Activated naive CD8-positive, alpha-beta T cell treated with anti-CD3 and anti-CD28 coated beads, Interleukin-2, amount 50 U/mL, for 16 hours (primary cell): Measurements from ENCODE around the gene COL4A1.

ENCODE experiments used
- DNase-seq: peaks from one replicate; pipeline ENCODE4 v3.0.0-alpha.2; 2020; ENCODE audit warnings: low read depth, low spot score

The COL4A1 gene

DNA sequence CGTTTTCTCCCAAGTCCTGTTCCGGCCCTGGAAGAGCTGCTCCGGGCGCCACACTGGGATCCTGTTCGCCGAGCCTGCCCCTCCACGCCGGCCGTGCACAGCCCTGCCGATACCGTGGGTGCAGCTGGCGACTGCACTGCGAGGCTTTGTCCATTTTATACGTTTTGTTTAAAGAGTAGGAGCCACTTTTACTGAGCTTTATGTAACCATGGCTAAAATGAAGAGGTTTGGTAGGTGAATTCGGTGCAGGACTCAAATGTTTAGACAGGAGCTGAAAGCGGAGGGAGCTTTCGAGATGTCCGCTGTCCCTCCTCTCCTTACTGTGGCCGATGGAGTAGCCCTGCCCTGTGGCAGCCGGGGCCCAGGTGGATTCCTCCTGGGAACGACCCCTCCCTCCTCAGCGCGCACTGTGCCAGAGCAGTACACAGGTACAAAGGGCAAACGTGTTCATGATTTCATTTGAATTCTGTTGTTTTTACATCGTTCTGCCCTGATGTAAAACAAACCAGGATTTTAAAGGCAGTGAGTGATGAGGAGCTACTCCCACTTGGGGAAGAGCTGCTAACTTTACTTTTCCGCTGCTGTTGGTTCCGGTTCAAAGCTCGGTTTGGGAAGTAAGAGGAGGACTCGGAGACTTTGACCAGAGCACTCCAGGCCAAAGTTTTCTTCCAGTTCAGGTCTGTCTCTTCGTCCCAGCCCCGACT, 1.9 kb upstream of the COL4A1 start:
- no peak for DNase-seq

DNA sequence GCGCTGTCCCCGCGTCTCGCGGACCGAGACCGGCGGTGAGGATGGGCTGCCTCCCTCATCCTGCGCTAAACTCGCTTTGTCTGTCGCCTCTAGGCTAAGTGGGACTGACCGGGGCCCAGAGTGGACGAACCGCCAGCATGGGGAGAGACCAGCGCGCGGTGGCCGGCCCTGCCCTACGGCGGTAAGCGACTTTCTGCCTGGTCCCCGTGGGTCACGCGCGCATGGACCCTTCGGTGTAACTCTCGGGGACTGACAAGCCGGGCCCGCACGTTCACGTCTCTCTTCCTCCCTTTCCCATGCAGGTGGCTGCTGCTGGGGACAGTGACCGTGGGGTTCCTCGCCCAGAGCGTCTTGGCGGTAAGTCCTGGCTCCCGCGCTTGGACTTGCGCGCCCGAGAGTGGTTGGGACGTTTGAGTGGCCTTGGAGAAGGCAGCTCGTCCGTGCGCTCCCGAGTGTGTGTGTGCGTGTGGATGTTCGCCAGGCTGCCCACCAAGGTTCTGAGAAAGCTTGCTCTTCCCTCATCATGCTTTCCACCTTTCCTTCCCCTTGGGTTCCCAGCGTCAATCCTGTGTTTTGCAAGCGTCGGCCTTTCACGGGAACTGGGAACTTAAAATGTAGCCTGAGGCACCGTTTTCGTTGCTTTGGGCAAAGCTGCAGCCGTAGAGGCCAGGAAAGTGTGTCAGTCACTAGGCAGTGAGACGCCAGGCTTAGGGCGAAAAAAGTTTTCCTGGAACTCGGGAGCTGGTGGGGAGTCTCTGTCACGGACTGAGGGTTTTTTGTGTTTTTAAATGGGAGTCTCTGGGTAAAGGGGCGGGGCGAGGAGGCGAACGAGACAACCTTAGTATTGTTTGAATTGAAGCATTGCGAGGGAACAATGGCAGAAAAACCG, 1.1 kb upstream of the COL4A1 start:
- no peak for DNase-seq

DNA sequence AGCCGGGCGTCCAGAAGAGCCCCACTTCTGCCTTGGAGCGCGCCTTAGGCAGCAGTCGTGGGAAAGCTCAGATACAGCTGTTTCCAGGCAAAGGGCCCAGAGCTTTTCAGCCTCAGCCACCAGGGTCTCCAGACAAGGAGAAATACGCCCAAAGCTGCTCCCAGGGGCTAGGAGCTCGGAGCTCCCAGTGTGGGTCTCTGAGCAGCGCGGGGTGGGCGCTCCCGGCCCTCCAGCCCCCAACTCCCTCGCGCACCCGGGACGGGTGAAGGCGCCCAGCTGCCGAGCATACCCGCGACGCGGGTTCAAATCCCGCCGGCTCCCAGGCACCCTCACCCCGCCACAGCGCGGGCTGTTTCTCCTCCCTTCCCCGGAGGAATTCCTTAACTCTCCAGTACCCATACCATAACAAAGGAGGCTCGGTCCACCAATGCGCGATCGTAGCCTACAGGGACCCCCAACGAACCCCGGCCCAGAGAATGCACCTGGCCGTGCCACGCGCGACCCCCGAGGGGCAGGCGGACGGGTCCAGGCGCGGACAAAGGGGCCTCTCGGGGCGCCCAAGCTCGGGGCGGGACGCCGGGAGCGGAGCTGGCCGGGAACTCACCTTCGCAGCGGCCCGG, 507 bp downstream of the COL4A1 start:
- DNase-seq, result no peak

DNA sequence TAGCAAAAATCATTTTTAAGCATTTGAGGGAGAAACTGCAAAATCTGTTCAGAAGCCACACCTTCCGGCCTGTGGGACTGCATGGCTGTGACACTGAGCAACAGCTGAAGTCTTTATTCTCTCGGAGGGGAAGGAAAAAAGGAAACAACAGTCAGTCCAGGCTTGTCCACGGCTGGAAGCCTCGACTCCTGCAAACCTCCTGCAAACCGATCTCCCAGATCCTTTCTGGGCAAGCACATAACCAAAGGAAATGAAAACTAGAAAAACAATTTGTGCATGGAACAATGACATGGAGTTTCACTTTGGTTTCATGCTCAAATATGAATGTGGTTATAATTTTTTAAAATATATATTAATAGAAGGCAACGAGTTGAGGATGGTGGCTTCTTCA, 1.0 kb downstream of the COL4A1 start:
- DNase-seq, result no peak

DNA sequence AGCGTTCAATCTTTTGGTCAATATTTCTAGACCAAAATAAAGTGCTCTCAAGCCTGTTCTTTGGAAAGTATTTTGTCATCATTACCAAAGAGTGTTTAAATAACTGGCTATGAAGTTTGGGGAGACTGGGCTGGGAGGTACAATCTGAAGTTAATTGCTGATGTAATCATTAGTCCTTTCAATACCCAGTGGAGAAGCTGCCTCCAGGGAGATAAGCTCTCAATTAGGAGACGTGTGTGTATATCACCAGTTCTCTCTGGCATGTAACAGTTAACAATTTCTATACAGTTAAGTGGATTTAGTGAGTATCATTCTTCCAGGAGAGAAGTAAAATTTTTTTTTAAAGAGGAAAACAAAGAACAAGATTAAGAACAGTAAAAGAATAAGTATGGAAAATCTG, 1.4 kb downstream of the COL4A1 start:
- DNase-seq, result no peak

DNA sequence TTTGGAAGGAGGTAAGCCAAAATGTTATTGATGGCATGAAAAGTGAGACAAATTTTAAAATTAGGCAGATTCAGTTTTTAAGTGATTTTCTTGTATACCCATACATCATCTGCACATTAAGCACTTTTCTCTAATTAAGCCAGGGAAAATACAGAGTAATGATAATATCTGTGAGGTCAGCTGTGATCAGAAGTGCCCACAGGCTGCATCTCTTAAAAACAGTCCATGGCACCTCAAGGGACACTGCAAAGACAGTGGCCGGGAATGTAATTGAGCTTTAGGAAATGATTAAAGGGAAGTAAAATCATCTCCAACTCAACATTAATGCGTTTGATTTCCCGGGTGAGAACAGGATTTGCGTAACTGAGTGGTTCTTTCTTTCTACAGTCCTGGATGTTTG, 2.0 kb downstream of the COL4A1 start:
- no peak for DNase-seq

DNA sequence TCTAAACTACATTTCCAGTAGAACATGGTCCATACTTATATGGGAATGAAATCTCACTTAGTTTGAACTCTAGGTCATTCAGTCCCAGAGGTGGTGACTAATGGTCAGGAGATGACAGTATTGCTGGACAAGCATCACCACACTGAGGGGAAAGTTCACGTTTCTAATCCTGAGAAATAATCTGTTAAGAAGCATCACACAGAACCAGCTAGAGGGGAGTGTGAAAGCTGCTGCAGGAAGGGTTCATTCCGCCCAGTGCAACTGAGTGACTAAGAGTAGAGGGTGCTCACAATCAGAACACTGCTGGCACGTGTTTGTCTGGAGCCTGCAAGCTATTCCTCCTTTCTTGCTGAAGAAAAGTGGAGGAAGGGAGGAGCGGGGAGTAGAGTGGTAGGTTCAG, 2.7 kb downstream of the COL4A1 start:
- no peak for DNase-seq

DNA sequence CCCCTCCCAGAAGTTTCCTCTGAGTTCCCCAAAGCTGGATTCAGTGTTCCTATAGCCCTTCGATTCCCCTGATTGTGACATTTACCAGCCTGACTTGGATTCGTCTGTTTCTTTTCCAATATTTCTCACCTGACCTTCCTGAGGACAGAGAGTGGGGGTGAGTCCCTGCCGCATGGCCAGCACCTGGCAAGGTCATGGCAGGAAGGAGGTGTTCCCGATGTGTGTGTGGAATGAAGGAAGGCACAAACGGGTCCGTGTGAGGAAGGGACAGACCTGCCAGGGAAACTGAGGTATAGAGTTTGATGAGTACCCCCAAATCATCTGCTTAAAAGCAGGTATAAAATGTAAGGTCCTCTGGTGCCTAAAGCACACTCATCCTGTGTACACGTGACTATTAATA, 3.3 kb downstream of the COL4A1 start:
- DNase-seq, result no peak

DNA sequence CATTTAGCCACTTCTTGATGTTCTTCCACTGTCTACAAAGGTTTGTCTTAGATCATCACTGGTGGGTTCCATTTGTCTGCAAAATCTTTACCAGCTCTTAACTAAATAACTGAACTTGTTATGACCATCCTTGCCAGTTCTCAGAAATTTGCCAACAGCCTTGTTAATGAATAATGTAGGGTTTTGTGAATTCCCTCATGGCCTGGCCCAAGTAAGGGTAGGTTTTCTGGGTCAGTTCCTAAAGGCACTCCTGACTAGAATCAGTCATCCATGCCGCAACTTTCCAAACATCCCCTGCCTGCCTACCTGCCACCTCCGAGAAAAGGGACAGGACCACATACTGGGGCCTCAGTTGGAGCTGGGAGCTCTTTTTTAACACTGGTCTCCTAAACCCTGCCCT, 4.0 kb downstream of the COL4A1 start:
- DNase-seq, result no peak

DNA sequence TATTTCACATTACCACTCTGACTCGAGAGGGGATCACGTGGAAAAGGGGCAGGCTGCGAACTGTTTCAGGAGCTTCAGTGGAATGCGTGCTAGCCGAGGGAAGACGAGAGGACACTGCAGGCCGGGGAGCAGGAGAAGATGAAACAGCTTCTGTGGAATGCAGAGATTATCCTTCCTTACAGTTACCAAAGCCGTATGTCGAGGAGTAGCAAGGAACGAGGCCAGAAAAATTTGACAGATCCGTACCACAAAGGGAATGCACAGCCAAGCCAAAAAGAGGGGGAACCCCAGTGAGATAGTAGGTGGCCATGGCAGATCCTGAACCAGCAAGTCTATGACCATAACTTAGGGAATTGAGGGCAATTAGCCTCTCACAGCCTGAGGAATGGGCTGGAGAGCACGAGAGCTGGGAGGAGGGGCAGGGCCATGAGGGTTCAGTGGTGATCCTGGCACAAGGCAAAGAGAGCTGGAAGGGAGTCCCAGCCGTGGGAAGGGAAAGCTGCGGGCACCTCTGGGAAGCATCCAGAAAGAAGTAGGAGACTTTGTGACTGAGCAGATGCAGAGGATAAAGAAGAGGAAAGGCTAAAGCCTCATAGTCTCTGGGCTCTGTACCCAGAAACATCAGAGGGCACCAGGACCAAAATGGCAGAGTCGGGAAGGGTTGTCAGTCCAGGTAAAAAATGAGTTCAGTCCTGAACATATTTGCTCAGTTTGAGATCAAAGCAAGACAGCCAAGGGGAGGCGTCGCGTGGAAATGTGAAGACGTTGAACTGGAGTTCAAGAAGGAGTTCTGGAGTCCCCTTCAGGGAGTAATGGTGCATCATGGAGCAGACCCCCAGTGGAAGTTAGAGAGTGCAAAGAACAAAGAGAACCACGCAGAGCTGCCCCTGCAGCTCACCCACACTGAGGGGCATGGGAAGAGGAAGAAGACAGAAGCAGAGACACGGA, 5.1 kb downstream of the COL4A1 start:
- DNase-seq, result no peak

DNA sequence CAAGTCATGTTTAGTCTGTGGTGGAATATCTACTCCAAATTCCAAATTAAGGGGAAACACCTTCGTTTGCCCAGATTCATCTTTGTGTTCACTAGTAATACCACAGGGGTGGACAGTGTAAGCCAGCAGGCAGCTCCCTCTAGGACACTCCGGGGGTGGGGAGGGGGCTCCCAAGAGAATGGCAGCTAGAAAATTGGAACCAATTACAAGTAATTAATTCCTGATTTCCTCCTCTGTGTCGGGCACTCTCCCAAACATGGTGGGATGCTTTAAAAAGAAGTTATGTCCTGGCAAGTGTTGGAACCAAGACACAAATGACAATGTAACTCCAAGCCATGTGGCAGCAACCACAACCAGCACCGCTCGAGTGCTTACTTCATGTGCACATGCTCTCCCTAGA, 5.9 kb downstream of the COL4A1 start:
- no peak for DNase-seq

DNA sequence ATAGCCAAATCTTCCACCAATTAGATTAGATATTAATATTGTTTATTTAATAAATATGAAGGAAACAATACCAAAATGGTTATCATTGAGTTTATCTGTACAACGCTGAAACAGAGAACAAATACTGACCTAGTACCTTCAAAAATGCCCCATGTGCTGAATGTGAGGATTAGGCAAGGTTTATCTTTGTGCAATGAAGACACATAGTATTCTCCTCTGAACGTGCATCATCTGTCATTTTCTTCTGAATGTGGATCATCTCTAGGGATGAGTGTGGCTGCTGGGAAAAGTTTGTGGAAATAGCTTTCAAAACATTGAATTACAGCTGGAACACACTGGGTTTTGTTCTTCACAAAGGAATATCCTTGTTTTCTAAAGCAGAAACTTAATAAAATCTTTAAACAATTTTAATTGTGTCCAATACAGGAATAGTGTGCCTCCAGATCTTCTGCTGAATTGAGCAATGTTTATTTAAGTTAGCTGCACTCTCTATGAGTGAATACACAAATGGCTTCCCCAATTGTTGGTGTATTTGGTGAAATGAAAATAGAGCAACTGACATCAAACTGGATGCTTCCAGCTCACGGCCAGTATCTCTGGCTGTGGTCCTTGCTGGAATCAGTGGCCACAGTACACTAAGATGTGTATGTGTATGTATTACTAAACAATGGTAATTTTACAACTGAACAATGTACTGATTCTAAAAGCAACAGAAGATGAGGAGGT, 6.7 kb downstream of the COL4A1 start:
- DNase-seq, result no peak

DNA sequence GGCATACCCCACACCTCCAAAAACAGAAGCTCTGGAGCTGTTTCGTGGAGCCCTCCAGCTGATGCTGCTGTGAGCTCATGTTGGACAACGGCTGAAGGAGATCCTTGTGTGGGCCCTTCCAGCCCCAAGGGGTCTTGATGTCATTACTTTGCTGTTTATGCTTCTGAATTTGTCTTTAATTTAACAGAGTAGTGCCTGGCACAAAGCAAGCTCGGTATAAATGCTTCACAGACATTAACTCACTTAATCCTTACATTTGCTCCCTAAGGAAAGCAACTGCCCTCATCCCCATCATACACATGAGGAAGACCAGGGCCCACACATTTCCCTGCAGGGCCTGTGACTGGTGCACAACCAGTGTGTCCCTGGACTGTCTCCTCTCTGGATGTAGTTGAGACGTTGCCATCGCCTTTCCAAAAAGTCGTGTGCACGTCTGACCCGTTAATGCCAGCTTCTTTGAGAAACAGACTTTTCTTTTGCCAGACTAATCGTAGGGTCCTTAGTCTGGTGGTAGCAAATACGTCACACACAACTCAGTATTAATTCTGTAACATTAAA, 7.6 kb downstream of the COL4A1 start:
- no peak for DNase-seq

DNA sequence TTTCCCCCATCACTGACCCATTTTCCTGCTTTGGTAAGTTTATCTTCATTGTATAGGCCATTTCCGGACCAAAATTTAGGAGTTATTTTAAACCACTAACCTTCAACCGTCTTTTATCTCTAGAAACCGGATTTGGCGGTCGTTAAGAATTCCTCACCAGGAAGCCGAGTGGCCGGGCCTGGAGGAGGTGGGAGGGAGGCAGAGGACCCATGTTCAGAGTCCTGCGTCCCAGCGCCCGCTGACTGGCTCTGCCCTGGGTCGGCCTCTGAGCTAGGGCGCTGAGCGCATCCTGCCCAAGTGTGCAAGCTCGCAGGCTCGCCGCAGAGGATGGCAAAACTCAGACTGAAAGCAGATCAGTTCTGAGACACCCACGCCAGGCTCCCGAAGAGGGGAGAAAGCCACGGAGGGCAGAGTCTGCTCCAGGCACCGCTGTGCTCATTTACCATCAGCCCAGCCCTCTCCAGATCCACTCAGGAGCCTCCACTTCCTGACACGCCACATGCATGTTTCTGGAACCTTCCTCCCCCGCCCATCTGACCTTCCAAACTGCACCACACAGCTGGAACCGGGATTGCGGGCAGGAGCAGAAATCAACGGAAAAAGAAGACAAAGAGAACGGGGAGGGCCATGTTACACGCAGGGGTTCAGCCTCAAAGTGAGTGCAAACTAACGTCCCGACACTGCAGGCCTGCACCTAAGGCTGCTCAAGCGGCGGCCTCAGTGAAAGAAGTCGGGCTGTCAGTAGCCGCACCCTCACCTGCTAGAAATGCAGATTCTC, 8.3 kb downstream of the COL4A1 start:
- no peak for DNase-seq

DNA sequence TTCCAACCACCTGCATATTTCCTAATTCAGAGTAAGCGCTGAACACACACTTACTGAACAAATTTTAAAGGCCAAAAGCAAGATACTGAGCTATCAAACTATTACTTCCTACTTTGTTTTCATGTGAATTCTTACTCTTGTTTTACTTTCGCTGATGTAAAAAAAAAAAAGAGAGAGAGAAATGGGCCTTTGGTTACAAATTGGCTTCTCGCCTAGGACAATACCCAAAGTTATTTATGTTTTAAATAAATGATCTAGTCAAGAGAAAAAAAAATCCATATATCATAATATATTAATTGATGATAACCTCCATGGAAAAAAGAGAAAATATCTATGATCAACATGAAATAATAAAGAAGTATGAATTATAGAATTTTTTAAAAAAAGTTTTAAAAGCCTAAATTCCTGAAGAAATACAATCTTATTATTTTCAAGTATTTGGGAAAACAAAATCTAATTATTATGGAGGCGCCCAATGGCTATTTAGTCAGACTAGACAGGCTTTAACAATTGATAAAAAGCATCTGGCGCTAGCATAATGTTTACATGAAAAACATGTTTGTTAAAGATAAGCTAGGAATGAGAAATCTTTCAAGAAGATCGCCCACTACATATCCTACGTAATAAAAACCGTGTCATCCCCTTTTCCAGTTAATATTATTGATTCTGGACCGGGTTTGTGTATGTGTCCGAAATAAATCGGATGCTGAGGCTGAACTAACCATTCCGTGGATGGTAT, 9.0 kb downstream of the COL4A1 start:
- DNase-seq, result no peak

DNA sequence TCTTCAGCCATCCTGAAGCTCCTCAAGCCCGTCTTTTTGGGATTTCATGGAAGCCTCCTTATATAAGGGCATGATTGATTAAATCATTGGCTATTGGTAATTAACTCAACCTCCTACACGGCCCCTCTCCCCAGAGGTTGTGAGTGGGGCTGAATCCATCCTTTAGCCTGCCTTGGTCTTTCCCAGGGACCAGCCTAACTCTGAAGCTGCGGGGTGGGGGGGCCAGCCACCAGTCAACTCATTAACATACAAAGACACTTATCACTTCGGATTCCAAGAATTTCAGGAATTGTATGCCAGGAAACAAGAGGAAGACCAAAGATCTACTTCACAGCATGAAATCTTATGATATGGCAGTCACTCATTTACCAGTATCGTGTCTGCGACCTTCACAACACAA, 9.9 kb downstream of the COL4A1 start:
- DNase-seq, result no peak

DNA sequence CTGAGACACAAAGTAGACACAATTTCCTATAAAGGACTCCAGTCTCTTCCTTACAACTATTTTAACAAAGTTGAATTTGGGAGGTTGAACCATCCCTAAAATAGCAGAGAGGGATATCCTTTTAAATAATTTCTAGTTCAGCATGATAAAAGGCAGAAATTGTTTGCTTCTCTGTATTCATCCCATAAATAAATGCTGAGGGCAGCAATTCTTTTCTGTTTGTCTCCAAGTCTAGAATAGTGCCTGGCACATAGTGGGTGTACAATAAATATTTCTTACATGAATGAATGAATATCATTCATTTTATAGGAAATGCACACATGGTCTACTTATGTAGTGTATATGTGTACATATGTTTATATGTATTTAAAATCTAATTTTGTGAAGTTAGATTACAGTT, 12.3 kb downstream of the COL4A1 start:
- DNase-seq, result no peak

DNA sequence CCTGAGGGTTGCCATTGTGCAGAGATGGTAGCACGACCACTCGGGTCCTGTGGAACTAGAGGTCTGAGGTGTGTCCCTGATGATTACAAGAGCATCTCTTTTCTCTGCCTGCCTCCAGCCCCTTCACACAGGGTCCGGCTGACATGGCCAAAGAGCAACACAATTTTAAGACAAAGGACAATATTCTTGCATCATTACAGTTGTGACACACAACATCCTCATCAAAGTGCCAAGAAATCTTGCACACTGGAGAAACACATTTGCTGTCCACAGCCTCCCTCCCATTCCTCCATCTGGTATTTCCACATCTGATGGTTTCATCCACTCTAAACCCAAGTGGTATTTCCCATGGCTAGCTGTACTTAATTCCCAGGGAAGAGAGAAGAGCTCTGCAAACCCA, 12.8 kb downstream of the COL4A1 start:
- no peak for DNase-seq

DNA sequence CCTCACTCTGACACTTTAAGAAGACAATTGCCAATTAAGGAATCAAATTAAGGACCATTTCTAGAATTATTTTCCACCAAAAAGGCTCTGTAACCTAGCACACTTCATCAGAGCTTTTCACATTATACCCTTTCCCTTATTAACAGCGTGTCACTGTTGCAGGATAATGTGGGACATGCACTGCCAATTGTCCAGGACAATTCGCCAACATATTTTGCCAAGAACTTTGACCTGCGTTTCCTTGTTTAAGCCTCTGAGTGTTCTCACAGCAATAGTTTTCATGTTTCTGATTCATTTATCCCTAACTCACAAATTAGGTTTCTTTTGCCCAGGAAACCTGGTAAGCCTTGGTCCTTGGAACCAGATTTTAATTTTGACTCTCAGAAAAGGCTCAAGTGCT, 13.3 kb downstream of the COL4A1 start:
- no peak for DNase-seq
